GM21528 (cell line): ENCODE measurements around the gene KCNF1.

Source experiments
- ATAC-seq: cut with Tn5 transposase; IDR thresholded peaks from one replicate; pipeline ENCODE4 v1.9.1; 2021; ENCODE audit warnings: mild to moderate bottlenecking, moderate library complexity; ENCODE audit not compliant: unreplicated experiment, low FRiP score

Gene KCNF1

DNA sequence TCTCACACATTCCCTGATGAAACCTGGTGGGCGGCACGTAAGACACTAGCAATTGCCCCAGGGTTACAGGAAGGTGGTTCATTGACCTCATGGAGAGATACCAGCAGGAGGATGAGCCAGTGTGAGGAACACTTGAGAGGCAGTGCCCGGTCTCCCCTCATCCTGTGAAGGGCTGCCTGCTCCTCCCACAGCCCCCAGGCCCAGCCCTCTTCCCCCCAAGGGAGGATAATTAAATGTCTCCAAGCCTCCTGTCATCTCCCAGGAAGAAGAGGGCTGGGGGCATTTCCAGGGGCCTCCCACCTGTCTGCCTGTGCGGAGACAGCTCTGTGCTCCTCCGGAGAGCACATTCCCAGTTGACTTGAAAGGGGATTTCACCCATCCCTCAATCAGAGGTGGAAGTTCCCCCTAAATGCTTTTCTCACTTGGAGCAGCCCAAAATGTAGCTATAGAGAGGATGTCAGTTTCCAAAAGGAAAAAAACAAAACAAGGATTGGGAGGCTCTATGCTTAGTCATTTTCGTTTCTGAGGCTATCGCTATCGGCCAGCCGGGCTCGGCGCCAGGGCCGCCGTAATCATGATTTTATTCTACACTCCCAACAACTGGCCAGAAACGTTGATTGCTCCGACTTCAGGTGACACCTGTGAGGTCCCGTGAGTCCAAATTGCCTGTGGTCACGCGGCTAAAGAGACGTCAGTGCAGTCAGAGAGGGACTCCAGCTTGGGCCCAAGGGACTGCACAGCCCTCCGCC is 7.1 kb downstream of the KCNF1 start:
- ATAC-seq: no peak

DNA sequence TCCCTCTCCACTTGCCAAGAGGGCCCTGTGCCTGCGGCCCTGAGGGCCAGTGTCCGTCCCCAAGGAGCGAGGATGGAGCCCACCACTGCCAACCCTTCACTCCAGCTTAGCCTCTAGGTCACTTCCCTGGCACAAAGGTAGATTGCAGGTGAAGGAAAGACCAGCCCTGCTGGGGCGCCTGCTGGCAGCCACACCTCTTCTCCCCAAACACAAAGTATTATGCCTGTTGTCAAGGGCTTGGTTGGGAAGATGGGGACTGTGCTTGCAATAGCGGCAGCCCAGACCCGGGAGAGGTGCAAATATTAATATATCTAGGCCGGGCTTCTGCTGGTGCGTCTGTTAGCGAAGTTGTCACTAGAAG is 7.7 kb downstream of the KCNF1 start:
- ATAC-seq: no peak

DNA sequence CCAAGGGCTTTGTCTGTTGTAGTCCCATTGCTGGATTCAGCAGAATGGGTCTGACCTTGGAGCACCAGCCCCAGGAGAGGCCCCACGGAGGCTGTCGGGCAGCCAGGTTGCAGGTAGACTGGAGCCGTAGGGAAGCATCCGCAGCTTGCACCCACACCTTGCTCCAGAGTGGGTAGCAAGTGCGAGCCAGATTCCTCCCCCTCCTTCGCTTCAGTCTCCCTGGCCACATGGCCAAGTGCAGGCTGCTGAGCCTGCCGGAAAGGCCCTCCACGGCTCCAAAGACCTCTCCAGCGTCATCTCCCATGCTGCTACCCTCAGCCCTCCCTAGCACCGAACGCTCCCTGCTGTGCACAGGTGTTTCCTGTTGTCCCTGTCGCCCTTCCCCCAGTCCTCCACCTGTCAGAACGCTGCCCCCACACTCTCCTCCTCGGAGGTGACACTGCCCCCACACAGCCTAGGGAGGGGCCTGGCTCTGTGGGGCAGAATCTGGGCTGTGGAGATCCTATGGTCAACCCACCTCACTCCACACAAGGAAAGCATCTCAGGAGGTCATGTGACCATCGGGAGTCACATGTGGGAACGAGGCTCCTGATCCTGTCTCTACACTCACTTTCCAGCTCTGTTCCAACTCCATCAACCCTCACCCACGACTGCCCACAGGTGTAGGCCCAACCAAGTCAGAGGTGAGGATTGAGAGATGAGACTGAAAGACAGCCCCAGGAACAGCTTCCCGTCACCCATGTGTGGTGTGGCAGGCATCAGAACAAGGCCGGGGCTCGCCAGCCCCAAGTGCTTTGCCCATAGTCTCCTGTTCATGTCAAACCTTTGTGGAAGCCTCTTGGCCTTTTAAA is 8.3 kb downstream of the KCNF1 start:
- ATAC-seq: no peak

DNA sequence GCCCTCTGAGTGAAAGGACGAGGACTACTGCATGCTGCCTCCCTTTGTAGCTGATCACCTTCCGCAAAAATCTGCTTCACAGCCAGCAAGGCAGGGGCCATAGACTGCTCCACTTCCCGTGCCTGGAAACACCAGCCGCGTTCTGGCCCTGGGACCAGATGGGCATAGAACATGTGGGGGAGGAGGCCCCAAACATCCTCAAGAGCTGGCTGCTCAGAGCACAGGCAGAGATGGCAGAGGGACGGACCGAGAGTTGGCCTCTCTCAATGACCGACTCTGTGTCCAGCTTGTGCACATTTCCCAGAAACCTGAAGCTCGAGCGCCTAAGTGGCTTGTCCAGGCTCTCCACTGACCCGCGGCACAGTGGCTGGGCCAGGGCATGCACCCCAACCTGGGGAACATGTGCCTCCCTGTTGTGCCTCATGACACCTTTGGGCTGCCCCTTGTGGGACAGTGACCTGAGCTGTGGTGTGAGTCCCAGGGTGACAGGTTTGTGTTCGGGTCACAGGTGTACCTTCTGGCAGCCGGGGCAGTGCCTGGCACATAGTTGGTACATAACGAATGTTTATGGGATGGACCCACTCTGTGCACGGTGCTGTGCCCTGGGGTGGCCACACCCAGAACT is 9.1 kb downstream of the KCNF1 start:
- no peak for ATAC-seq

DNA sequence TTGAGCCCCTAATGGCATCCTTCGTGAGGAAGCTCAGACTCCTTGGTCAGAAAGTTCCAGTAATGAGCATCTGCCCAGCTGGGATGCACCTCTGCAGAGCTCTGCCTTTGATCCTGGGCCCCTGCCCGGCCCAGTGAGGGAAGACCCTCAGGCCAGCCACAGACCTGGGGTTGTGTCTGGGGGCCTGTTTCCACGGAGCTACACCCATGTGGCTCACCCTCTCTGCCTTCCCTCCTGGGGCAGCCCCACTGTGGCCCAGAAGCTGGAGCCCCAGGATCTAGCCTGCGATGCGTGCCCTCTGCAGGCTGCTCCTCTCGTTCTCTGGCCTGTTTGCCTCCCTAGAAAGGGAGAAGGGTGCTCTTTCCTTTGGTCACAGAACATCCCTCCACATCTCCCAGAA is 9.8 kb downstream of the KCNF1 start:
- no peak for ATAC-seq

DNA sequence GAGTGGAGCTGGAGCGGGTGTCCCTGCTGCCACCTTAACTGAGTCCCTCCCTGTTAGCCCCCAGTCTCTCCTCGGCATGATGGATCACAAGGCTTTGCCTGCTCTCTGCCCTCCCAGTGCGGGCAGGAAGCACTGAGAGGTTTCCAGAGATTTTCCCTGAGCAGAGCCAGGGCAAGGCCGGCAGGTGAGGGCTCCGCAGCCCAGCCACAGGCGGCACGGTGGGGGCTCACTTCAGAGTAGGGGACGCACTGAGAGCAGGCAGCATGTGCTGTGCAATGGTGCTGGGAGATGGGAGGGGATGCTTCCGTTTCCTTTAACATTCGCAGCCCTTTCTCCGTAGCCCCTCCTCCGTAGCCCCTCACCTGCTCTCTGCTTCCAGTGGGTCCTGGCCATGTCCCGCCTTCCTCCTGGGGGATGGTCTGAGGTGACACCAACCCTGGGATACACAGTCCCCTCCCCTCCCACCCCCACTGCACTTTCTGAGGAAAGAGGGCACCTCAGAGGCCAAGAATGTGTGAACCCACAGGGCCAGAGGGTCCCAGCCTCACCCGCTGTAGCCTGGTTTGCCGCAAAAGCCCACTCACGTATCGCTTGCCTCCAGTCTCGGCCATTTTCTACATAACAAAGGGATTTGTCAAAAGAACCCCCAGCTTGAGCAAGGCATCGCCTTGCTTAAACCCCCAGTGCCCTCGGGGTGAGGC is 10.7 kb downstream of the KCNF1 start:
- ATAC-seq: no peak

DNA sequence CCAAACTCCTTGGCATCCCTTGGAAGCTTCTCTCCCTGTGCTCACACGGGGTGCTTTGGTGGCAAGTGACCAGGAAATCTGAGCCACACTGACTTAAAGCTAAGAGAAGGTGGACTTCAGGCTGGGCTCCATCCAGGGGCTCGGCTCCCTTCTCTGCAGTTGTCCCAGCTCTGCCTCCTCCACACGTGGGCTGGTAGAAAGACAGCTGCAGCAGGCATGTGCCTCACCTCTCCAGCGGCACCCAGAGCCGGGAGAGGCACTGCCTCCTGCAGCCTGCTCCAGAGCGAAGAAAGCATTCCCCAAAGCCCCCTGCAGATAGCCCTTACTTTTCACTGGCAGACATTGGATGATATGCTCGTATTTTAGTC is 11.3 kb downstream of the KCNF1 start:
- no peak for ATAC-seq

DNA sequence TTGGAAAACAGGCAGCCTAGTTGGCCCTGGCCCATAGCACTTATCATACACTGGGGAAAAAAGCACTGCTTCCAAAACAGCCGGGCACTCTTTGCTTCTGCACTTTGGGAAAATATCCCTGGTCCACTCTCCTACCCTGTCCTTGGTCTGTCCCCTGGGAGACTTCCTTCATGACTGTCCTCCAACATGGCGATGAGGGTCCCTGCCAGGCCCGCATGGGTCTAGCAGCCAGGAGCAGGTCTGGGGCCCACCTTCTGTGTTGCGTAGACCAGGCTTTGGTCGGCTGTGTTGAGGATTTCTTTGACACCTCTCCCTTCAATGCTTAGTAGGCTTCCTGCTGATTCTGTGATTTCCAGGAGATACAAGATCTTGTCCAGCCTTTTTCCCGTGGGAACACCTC is 12.2 kb downstream of the KCNF1 start:
- ATAC-seq: no peak

DNA sequence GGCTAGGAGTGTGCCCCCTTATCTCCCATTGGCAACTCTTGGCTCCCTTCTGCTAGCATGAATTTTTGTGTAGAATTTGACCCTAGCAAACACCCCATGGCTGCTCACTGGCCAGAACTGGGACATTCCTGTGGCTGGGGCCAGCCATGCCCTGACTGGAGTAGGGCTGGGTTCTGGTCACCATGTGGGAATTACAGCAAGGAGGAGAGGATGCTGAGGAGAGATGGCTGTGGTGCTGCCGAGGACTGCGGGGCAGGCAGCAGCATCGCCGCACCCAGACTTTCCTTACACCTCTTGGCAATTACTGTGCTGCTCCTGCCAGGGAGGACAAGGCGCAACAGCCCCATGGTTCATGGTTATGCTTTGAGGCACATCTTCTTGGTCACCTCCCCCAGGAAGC is 12.7 kb downstream of the KCNF1 start:
- ATAC-seq: no peak

DNA sequence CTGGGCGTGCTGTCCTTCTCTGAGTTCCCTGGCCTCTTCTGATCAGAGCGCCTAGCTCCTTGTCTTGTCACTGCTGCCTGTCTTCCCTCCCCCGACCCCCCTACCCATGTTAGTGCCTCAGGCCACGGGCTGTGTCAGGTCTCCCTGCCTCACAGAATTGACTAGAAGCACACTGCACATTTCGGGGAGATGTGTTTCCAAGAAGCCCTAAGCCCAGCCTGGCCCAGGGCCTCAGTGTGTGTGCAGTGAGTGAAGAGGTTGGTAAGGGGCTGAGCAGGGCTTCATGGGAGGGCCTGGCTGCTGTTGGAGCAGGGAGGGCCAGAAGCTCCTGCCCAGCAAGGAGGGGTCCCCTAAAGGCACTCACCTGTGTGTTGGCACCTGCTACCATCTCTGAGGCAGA is 13.1 kb downstream of the KCNF1 start:
- ATAC-seq: no peak

DNA sequence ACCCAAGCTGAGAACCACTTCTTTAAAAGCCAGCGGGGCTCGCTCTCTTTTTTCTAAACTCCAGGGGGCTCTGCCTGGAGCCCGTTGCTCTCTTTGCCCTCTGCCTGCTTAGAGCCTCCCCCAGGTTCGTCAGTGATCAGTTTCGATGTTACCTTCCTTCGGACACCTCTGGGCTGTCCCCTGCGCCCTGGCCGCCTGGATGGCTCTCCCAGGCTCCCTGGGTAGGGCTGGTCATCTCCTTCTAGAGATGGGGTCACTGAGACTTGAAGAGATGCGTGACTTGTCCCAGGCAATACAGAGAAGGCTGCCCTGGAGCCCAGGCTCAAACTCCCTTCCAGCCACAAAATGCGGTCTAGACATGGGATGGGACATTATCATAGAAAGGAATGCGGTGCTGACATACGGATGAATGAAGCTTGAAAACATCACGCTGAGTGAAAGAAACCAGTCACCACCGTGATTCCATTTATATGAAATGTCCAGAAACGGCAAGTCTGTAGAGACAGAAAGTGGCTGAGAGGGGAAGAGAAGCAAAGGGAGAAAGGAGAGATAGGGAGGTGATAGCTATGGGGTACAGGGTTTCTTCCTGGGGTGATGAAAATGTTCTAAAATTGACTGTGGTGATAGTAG is 14.6 kb downstream of the KCNF1 start:
- ATAC-seq: no peak

DNA sequence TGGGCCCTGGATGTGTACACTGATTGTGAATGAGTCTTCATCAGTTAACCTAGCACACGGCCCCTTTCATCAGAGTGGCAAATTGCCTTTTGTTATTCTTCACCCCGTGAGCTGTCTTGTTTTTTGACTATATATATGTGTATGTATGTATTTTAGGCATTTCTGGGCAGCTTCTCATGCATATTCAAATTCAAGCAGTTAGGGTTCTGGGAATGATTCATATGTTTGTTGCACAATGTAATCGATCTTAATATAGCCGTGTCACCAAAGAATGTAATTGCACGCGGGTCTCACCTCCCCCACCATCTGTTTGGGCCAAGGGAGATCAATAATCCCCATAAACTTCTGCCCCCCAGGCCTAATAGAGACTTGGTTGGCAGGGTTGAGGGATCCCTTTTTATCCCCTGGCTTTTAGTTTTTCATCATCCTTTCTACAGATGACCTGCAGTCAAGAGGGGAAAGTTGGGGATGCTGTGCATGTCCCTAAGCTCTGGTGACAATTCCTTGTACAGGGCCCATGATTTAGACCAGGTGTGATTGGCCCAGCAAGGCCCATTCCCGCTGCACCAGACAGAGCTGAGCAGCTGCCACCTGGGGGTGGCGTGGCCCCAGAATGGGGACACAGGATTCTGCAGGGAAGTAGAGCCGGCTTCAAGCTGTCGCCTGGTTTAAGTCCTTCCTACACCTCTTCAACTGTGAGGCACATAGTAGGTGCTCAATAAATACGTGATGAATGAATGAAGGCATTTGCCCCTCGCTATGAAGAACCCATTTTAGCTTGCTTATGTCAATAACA is 19.2 kb downstream of the KCNF1 start:
- ATAC-seq: no peak

DNA sequence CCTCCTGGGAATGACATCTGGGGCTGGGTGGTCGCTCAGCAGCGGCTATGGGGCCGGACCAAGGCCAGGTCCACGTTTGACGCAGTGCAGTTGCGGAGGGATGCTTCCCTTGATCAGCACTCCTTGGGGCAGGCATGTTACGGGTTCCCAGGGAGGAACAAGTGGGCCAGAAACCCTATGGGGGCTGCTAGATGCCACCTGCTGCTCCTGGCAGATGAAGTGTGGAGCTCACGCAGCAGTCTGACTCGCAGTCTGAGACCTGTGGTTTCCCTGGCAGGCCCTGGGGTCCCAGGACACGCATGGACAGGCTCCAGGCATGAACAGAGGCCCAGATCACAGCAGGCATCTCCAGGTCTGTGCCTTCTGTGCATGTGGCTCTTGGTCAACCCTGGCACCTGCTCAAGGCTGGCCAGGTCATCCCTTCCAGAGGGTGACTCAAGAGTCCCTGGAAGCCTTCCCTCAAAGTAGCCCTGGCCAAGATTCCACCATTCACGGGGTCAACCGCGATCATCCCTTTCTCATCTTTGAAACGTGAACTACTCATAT is 20.0 kb downstream of the KCNF1 start:
- ATAC-seq: no peak

DNA sequence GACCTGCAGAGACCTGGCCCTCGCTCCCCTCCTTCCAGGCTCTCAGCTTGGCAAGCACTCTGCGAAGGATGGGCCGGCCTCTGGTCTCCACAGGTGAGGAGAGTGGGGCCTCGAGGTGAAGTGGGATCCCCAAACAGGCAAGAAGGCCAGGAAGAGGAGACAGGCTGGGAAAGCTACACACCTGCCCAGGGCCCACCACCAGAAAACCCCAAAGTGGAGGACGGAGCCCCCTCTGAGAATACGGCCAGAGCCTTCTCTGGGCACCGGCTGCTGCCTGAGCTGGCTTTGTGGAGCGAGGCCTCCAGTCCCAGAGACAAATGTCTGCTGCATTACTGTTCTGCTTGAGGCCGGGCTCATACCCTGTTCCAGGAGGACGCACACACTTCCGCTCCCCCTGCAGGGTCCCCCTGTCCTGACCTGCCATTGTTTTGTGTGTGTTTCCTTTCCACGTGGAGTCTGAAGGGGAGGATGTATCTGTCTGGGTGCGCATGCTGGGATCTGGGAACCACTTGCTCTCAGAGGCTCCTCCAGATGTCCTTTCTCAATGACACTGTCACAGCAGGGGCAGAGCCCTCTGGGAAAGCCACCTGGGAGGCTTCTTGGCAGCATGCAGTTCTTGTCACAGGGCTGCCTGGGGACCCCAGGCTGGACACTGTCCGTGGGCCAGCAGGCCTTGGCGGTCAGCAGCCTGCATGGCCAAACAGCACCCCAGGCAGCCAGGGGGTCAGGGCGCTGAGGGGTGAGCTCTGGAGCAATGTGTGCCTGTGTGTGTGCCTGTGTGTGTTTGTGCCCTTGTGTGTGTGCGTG is 20.8 kb downstream of the KCNF1 start:
- ATAC-seq: no peak

DNA sequence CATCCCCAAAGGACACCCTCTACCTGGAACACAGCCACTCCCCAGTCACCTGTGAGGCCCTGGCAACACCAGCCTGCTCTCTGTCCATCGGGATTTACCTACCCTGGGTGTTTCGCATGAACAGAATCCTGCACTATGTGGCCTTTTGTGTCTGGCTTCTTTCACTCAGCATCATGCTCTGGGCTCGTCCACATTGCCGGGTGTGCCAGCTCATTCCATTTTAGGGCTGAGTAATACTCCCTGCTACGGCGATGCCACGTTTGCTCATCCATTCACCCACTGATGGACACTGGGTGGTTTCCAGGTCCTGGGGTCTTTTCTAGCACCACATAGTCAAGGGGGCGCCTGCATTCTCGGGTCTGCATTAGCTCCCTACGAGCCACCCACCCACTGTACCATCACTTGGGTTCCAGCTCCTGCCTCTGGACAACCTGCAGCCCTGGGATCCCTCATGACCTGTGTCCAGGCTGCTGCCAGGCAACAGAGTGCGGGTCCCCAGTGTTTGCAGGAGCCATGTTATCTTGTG is 22.0 kb downstream of the KCNF1 start:
- no peak for ATAC-seq

DNA sequence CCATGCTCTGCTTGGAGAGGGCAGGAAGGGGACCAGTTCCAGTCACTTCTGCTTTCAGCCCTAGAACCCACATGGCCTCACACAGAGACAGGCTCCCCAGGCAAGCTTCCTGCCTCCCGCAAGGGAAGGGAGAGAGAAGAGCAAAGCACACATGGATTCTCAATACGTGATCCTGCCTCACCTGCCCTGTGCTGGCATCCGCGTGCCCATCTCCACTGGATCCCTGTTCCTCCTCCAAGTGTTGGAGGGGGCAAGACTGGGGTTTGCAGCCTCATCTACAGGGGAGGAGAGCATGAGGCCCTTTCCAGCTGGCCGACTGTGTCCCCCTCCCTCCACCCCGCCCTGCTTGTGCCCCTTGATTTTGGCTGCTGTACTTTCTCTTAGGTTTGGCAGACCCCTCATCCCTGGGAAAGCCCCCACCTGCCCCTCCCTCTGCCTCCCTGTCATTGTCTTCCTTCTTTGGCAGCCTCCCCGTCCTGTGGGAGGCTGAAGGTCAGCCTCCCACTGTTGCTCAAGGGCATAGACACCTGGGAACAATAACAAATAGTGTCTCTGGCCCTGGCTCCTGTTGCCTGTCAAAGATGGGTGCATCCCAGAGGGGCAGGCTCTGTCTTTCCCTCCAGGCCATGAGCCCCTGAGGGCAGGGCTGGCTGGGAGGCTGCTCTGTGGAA is 22.7 kb downstream of the KCNF1 start:
- no peak for ATAC-seq

DNA sequence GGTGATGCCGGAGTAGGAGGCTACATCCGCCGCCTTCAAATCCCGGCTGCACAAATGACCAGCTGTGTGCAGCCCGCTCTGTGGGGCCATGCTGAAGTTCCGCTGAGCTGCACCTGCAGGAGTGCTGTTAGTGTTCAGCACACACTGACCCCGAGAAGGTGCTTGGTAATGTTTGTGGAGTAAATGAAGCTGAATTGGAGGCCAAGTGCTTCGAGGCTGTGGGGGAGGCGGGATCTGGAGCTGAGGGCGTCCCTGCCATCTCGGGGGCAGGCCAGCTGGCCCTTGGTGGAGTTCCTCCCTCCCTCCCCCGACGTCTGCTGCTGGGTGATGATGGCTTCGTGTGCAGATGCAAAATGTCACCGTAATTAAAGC is 23.2 kb downstream of the KCNF1 start:
- no peak for ATAC-seq

DNA sequence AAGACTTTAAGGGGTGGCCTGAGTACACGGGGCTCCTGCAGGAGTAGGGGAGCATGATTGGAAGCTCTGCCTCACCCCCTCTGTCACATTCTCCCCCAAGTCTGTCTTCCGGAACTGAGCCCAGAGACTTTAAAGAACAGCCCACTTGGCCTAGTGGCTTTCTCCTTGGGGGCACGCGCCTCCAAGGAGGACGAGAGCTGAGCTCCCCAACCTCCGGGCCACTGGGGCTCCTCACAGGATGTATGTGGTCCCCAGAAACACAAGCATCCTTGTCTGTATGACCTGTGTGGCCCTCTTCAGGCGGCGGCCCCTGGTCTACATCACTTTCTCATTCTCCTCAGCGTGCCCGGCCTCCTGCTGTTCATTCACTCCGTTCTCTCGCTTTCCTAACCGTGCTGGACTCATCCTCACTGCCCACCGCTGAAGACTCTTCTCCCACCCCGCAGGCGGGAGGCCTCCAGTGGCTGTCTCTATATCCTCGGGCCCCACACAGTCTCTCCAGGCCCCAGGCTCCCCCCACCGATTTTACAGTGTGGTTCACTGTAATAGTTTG is 23.7 kb downstream of the KCNF1 start:
- no peak for ATAC-seq
